Measurements from ENCODE around the gene MRNIP.

Gene MRNIP

GRCh38 chr5:179822444-179822990, 36.1 kb downstream of the MRNIP start:
- DNase-seq (ENCODE audit: extremely low read depth in 1 of 2, low read depth in 1 of 2): no peak

DNA sequence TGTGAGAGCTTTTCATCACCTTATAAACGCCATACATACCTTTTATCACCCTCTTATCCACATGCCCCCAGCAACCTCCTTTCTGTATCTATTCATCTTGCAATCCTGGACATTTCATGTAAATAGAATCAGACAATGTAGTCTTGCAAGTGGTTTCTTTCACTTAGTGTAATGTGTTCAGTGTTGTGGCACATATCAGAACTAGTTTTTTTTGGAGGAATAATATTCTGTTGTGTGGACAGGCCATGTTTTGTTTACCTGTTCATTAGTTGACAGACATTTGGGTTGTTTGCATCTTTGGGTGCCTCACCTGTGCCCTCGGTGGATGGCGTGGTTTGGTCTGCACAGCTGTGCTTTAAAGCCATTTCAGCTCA, 36.6 kb downstream of the MRNIP start:
- DNase-seq (ENCODE audit: extremely low read depth in 1 of 2, low read depth in 1 of 2): no peak

DNA sequence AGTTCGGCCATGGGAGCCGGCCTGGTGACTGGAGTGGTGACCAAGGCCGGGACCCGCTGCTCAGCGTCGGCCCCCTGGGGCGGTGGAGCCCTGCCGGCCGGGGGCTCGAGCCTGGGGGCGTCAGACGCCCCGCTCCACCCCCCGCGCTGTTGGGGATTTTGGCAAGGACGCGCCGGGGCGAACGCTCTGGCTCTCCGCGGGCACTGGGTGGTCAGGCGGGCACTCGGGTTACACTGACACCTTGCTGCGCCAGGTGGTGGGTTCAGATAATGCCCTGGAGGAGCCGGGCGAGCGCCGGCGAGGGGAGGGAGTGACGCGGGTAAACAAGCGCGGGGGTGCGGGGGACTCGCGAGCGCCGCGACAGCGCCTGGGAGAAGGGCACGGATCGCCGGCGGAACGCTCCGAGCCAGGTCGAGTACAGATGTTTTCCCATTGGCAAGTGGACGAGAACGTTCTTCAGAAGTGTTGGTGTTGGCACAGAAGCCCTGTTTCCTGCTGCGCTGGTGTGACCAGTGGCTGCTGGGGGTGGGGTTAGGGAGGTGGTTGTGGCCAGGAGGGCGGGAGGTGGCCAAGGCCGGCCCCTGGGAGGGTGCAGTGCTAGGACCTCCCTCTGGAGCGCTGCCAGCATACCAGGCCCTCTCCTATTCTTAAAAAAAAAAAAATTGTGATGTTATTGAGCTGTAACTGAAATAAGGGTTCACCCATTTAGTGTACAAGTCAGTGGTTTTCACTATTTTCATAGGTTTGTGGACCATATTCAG, 37.1 kb downstream of the MRNIP start:
- peak; percentile 66 to 79 for DNase-seq (ENCODE audit: extremely low read depth in 1 of 2, low read depth in 1 of 2)

DNA sequence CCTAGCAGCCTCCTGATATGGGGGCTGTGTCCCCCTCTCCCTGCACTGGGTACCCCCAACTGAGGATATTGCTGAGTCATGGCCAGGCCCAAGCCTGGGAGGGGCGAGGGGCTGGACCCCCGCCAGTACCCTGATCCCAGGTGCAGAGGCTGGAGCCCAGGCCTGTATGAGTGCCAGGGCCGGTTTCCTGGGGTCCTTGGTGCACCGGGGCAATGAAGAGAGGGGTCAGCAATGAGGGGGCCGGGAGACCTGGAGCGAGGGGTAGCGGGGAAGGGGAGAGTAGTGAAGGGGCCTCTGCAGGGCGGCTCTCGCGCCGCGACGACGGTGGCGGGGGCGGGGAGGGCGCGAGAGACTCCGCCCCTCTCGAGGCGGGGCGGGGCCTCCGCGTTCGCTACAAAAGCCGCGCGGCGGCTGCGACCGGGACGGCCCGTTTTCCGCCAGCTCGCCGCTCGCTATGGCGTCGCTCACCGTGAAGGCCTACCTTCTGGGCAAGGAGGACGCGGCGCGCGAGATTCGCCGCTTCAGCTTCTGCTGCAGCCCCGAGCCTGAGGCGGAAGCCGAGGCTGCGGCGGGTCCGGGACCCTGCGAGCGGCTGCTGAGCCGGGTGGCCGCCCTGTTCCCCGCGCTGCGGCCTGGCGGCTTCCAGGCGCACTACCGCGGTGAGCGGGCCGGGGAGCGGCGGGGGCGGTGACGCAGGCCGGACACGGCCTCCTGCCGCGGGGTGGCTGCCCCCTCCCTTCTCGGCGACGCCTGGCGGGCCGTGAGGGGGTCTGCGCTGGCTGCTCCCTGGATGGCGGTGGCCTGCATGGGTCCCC, 37.9 kb downstream of the MRNIP start, which contains the start of gene SQSTM1:
SQSTM1 (plus strand) TSS at position 423 of the 815 bp plus-strand sequence; CDS start at position 455, 32 bp downstream.
- peak in 1 of 2 donors; percentile 70 for DNase-seq (ENCODE audit: extremely low read depth in 1 of 2, low read depth in 1 of 2)

- no peak for DNase-seq (ENCODE audit: extremely low read depth in 1 of 2, low read depth in 1 of 2)
Observed at GRCh38 chr5:179820127-179820482, 38.5 kb downstream of the MRNIP start.

- DNase-seq (ENCODE audit: extremely low read depth in 1 of 2, low read depth in 1 of 2): no peak
Observed at GRCh38 chr5:179819296-179820126, 39.1 kb downstream of the MRNIP start.

- DNase-seq (ENCODE audit: extremely low read depth in 1 of 2, low read depth in 1 of 2): peak; percentile 81 to 86
Observed at GRCh38 chr5:179818746-179819295, 39.8 kb downstream of the MRNIP start.

- DNase-seq (ENCODE audit: extremely low read depth in 1 of 2, low read depth in 1 of 2): no peak
Observed at GRCh38 chr5:179817890-179818745, 40.5 kb downstream of the MRNIP start.

- DNase-seq (ENCODE audit: extremely low read depth in 1 of 2, low read depth in 1 of 2): no peak
Observed at GRCh38 chr5:179817470-179817840, 41.2 kb downstream of the MRNIP start.

GRCh38 chr5:179816796-179817469, 41.7 kb downstream of the MRNIP start:
- DNase-seq (ENCODE audit: extremely low read depth in 1 of 2, low read depth in 1 of 2): no peak

GRCh38 chr5:179816401-179816795, 42.2 kb downstream of the MRNIP start:
- no peak for DNase-seq (ENCODE audit: extremely low read depth in 1 of 2, low read depth in 1 of 2)

DNA sequence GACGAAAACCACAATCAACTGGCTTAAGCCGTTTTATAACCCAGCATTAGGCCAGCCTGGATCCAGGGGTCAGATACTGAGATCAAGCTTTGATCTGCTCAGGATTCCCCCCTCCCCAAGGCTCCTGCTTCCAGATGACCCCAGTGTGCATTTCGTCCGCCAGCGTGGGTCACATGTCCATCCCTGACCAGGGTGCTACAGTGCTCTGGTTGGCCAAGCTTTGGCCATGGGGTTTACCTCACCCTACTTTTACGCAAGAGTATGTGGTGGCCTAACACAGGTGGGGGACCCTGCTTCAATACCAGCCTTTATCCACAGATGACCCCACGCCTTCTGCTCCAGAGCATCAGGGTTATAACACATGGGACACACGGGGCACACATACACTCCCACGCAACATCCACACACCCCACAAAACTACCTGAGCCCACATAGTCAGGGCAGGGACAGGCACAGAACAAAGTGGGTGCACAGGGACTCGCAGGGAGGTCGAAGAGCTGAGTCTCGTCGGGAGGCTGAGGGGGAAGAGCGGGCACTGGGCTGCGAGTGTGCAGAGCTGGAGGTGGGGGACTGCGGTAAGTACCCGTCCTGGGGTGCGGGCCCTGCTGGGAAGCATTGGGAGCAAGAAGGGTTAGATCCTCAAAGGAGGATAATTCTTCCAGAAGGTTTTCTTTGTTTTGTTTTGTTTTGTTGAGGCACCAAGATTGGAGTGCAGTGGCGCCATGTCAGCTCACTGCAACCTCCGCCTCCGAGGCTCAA, 42.9 kb downstream of the MRNIP start:
- DNase-seq (ENCODE audit: extremely low read depth in 1 of 2, low read depth in 1 of 2): no peak

GRCh38 chr5:179814090-179814489, 44.5 kb downstream of the MRNIP start:
- DNase-seq (ENCODE audit: extremely low read depth in 1 of 2, low read depth in 1 of 2): no peak

DNA sequence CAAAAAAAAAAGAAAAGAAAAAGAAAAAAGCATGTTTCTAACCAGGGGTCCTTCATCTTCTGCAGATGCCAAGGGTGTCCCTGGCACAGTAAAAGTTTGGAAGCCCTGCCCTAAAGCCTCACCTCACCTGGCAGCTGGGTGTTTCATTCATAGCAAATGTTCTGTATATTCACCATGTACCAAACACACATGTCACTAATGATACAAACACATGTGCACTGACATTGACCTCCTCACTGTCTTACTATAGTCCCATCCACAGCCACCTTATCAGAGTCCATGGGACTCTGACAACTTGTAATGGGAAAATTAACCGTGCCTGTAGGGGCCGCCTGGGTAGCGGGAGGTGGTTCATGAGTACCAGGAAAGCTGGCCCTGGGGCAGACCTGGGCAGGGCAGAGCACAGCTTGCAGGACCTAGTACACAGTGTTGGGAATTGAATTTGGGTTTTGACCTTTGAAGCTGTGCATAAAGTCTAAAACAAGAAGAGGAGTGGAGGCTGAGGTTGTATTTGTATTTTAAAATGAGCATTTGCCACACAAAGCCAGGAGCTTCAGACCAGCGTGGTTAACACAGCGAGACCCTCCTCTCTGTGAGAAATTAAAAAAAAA, 45.5 kb downstream of the MRNIP start:
- no peak for DNase-seq (ENCODE audit: extremely low read depth in 1 of 2, low read depth in 1 of 2)

DNA sequence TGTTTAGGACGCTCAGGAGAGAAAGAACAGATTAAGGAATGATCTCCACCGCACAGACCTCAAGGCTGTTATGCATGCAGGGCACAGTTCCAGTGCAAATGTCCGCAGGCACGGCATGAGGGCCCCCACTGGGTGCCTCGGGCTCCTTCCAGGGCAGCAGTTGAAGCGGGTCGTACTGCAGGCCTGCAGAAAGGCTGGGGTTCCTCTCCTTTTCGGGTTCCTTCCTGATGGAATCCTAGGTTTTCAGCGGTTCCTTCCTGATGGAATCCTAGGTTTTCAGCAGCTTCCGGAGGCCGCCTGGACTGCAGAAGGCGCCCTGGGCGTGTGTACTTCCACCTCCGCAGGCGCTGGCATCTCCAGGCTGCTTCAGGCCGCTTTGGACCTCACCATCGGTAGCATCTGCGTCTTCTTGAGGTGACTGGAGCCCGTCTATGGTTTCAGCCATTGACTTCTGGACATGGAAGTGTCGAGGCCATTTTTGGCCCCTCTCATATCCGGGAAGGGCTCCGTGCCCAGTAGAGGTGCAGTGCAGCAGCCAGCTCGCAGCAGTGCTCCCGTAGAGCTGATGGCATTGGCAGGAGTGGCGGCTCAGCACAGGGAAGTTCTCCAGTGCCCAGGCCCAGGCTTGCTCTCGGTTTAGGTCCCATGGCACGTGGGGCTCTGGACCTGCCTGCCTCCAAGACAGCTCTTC, 46.3 kb downstream of the MRNIP start:
- no peak for DNase-seq (ENCODE audit: extremely low read depth in 1 of 2, low read depth in 1 of 2)

- no peak for DNase-seq (ENCODE audit: extremely low read depth in 1 of 2, low read depth in 1 of 2)
Observed at GRCh38 chr5:179806250-179807048, 52.2 kb downstream of the MRNIP start, which contains the start of gene MGAT4B. TSS of gene MGAT4B (minus strand) at chr5:179806866. CDS start at chr5:179806583, 283 bp downstream.

Measured in stimulated activated CD8-positive, alpha-beta memory T cell treated with anti-CD3 and anti-CD28 coated beads, Interleukin-7, amount 100 ng/mL, for 48 hours (primary cell).